Mesenchymal stem cell (in vitro differentiated cells and primary cell): ENCODE results near the gene ABCC1.

ENCODE experiments used
- DNase-seq: peaks from one replicate; pipeline ENCODE4 v3.0.0-alpha.2; 2013
- H2AFZ ChIP-seq: one replicate; pipeline ENCODE4 v1.6.1; 2013; ENCODE audit warnings: low read depth, mild to moderate bottlenecking, control low read depth, inconsistent platforms, low read length, moderate library complexity
- H2AK5ac ChIP-seq: 2 replicates; pipeline ENCODE4 v1.6.1; 2013; ENCODE audit warnings: low read length, moderate library complexity, mild to moderate bottlenecking, inconsistent platforms; ENCODE audit not compliant: severe bottlenecking
- H2BK120ac ChIP-seq: one replicate; pipeline ENCODE4 v1.6.1; 2013; ENCODE audit warnings: low read depth, mild to moderate bottlenecking, inconsistent platforms, low read length, moderate library complexity
- H2BK12ac ChIP-seq, 2 experiments: one replicate each; pipeline ENCODE4 v1.6.1; 2013; ENCODE audit warnings: inconsistent platforms in 2 of 2, low read length in 2 of 2, mild to moderate bottlenecking in 2 of 2, moderate library complexity in 2 of 2, control low read depth in 1 of 2
- H2BK15ac ChIP-seq: one replicate; pipeline ENCODE4 v1.6.1; 2013; ENCODE audit warnings: mild to moderate bottlenecking, low read depth, inconsistent platforms; ENCODE audit not compliant: poor library complexity, severe bottlenecking
- H2BK5ac ChIP-seq: 2 replicates; pipeline ENCODE4 v1.6.1; 2013; ENCODE audit warnings: low read depth, mild to moderate bottlenecking, low read length, control low read depth, inconsistent platforms; ENCODE audit not compliant: poor library complexity, severe bottlenecking
- H3K14ac ChIP-seq, 2 experiments: one replicate each; pipeline ENCODE4 v1.6.1; 2013; ENCODE audit warnings: inconsistent platforms in 2 of 2, low read length in 2 of 2, control low read depth in 1 of 2, mild to moderate bottlenecking in 1 of 2, moderate library complexity in 1 of 2
- H3K18ac ChIP-seq, 2 experiments: one replicate each; pipeline ENCODE4 v1.6.1; 2013; ENCODE audit warnings: inconsistent platforms in 2 of 2, low read length in 2 of 2, control low read depth in 1 of 2, low read depth in 1 of 2, mild to moderate bottlenecking in 1 of 2
- H3K23ac ChIP-seq, 2 experiments: one replicate each; pipeline ENCODE4 v1.6.1; 2013; ENCODE audit warnings: inconsistent platforms in 2 of 2, low read length in 2 of 2, mild to moderate bottlenecking in 2 of 2, moderate library complexity in 2 of 2, control low read depth in 1 of 2
- H3K27ac ChIP-seq: 2 replicates; pipeline ENCODE4 v1.5.1; 2013; ENCODE audit warnings: mild to moderate bottlenecking, moderate library complexity, low read length, control low read depth, inconsistent platforms; ENCODE audit not compliant: poor library complexity, severe bottlenecking
- H3K27me3 ChIP-seq, 2 experiments: 2 replicates each; pipeline versions ENCODE4 v1.6.1 to v1.7.0; 2013; ENCODE audit warnings: low read length in 2 of 2, mild to moderate bottlenecking in 2 of 2, moderate library complexity in 2 of 2, control low read depth in 1 of 2, inconsistent platforms in 1 of 2; ENCODE audit not compliant: control insufficient read depth in 1 of 2, insufficient read depth in 1 of 2
- H3K36me3 ChIP-seq, 2 experiments: 2 replicates each; pipeline versions ENCODE4 v1.6.1 to v1.7.0; 2013; ENCODE audit warnings: low read length in 2 of 2, control low read depth in 1 of 2, inconsistent platforms in 1 of 2, low read depth in 1 of 2, mild to moderate bottlenecking in 1 of 2; ENCODE audit not compliant: insufficient read depth in 2 of 2, control insufficient read depth in 1 of 2
- H3K4ac ChIP-seq, 2 experiments: one replicate each; pipeline ENCODE4 v1.6.1; 2013; ENCODE audit warnings: inconsistent platforms in 2 of 2, low read length in 2 of 2, mild to moderate bottlenecking in 2 of 2, moderate library complexity in 2 of 2, control low read depth in 1 of 2, low read depth in 1 of 2
- H3K4me1 ChIP-seq: 2 replicates; pipeline ENCODE4 v1.6.1; 2013; ENCODE audit warnings: low read depth, low read length, control low read depth; ENCODE audit not compliant: control insufficient read depth, insufficient read depth
- H3K4me2 ChIP-seq: 2 replicates; pipeline ENCODE4 v1.6.1; 2013; ENCODE audit warnings: low read length, mild to moderate bottlenecking, inconsistent platforms; ENCODE audit not compliant: poor library complexity, severe bottlenecking
- H3K4me3 ChIP-seq, 2 experiments: 2 replicates each; pipeline versions ENCODE4 v1.5.1 to v1.7.0; 2013; ENCODE audit warnings: low read length in 2 of 2, mild to moderate bottlenecking in 2 of 2, control low read depth in 1 of 2, low read depth in 1 of 2; ENCODE audit not compliant: insufficient read depth in 1 of 2
- H3K79me1 ChIP-seq: replicated peaks from 2 replicates; pipeline ENCODE4 v1.6.1; 2013; ENCODE audit warnings: mild to moderate bottlenecking, control low read depth, low read length, inconsistent platforms; ENCODE audit not compliant: poor library complexity, severe bottlenecking
- H3K9ac ChIP-seq: 2 replicates; pipeline ENCODE4 v1.7.0; 2013; ENCODE audit warnings: mild to moderate bottlenecking, low read length, moderate library complexity
- H3K9me3 ChIP-seq: 2 replicates; pipeline ENCODE4 v1.7.0; 2013; ENCODE audit warnings: mild to moderate bottlenecking, low read length; ENCODE audit not compliant: control insufficient read depth
- H4K8ac ChIP-seq: one replicate; pipeline ENCODE4 v1.6.1; 2013; ENCODE audit warnings: inconsistent platforms, mild to moderate bottlenecking, low read length, moderate library complexity
- H4K91ac ChIP-seq: one replicate; pipeline ENCODE4 v1.6.1; 2013; ENCODE audit warnings: mild to moderate bottlenecking, low read length, inconsistent platforms
- WGBS: methylation state at CpG from one replicate; pipeline ENCODE4 v1.1.7; 2013; ENCODE audit warnings: mixed read lengths; 5-methylcytosine and 5-hydroxymethylcytosine counted together

The ABCC1 gene

GRCh38 chr16:16111639-16112038 lies 162.2 kb downstream of the ABCC1 start:
- Histone ChIP-seq H3K14ac (no peak overlapping the region), H3K27ac (no peak overlapping the region), H3K23ac (no peak overlapping the region), H3K18ac (no peak overlapping the region), H2AFZ (no peak overlapping the region), H2BK120ac (no peak overlapping the region), H2BK5ac (no peak overlapping the region), H2BK15ac (no peak overlapping the region), H3K4me1 (no peaks in the 10 kb centered on the region), H3K79me1 (no peaks in the 10 kb centered on the region), H3K9me3 (no peaks in the 10 kb centered on the region), H4K8ac (no peak overlapping the region), H3K4me2 (no peak overlapping the region), H4K91ac (no peak overlapping the region), H3K36me3 (peaks cover 56 to 91% of the 10 kb centered on the region in 2 experiments), H3K4me3 (no peak overlapping the region), H2AK5ac (no peak overlapping the region), H3K9ac (no peak overlapping the region), H3K27me3 (no peaks in the 10 kb centered on the region), H2BK12ac (no peak overlapping the region), H3K4ac (no peak overlapping the region)
- WGBS, result 98% methylated on average over 4 of the region's 4 CpGs
- DNase-seq, result no peak

GRCh38 chr16:16112450-16113053 lies 163.1 kb downstream of the ABCC1 start:
- Histone ChIP-seq H2AK5ac (no peak overlapping the region), H3K4me1 (no peaks in the 10 kb centered on the region), H3K36me3 (peaks cover 60 to 92% of the 10 kb centered on the region in 2 experiments), H3K14ac (no peak overlapping the region), H3K9me3 (no peaks in the 10 kb centered on the region), H3K4me3 (no peak overlapping the region), H3K23ac (no peak overlapping the region), H2BK12ac (no peak overlapping the region), H3K4ac (no peak overlapping the region), H2BK5ac (no peak overlapping the region), H2AFZ (no peak overlapping the region), H3K4me2 (no peak overlapping the region), H4K8ac (no peak overlapping the region), H3K27ac (no peak overlapping the region), H3K27me3 (no peaks in the 10 kb centered on the region), H3K9ac (no peak overlapping the region), H2BK15ac (no peak overlapping the region), H3K18ac (no peak overlapping the region), H2BK120ac (no peak overlapping the region), H4K91ac (no peak overlapping the region), H3K79me1 (no peaks in the 10 kb centered on the region)
- WGBS, result 86% methylated on average over 8 of the region's 8 CpGs
- no peak for DNase-seq

- Histone ChIP-seq H3K18ac (no peak overlapping the region), H4K8ac (no peak overlapping the region), H2BK120ac (no peak overlapping the region), H3K14ac (no peak overlapping the region), H2BK12ac (no peak overlapping the region), H2AFZ (no peak overlapping the region), H3K27me3 (no peaks in the 10 kb centered on the region), H4K91ac (no peak overlapping the region), H3K4ac (no peak overlapping the region), H3K4me3 (no peak overlapping the region), H3K36me3 (peaks cover 64 to 91% of the 10 kb centered on the region in 2 experiments), H3K79me1 (no peaks in the 10 kb centered on the region), H3K4me1 (no peaks in the 10 kb centered on the region), H3K23ac (no peak overlapping the region), H2BK5ac (no peak overlapping the region), H3K9me3 (peaks cover 1% of the 10 kb centered on the region), H3K9ac (no peak overlapping the region), H2BK15ac (no peak overlapping the region), H3K4me2 (no peak overlapping the region), H3K27ac (no peak overlapping the region), H2AK5ac (no peak overlapping the region)
- DNase-seq, result no peak
- WGBS, result 98% methylated on average over 7 of the region's 8 CpGs
These were observed 163.7 kb downstream of the ABCC1 start for GRCh38 chr16:16113076-16113475.

GRCh38 chr16:16116841-16117240 lies 167.4 kb downstream of the ABCC1 start:
- H2BK15ac ChIP-seq, result no peak overlapping the region
- no peak overlapping the region for H3K4me2 ChIP-seq
- H3K27me3 ChIP-seq, result no peaks in the 10 kb centered on the region
- no peaks in the 10 kb centered on the region for H3K79me1 ChIP-seq
- no peak overlapping the region for H2BK120ac ChIP-seq
- H3K4ac ChIP-seq, result no peak overlapping the region
- peaks cover 6% of the 10 kb centered on the region for H3K9me3 ChIP-seq
- peaks cover 2% of the 10 kb centered on the region for H3K4me1 ChIP-seq
- WGBS, result 100% methylated on average over 6 of the region's 7 CpGs
- no peak overlapping the region for H3K18ac ChIP-seq
- H3K9ac ChIP-seq, result no peak overlapping the region
- no peak overlapping the region for H2AK5ac ChIP-seq
- no peak for DNase-seq
- no peak overlapping the region for H2AFZ ChIP-seq
- no peak overlapping the region for H3K4me3 ChIP-seq
- no peak overlapping the region for H3K23ac ChIP-seq
- no peak overlapping the region for H3K27ac ChIP-seq
- no peak overlapping the region for H2BK12ac ChIP-seq
- H3K36me3 ChIP-seq, result peaks cover 51 to 91% of the 10 kb centered on the region in 2 experiments
- no peak overlapping the region for H4K91ac ChIP-seq
- no peak overlapping the region for H2BK5ac ChIP-seq
- H3K14ac ChIP-seq, result no peak overlapping the region
- no peak overlapping the region for H4K8ac ChIP-seq
